MM.1S (cell line): ENCODE measurements around the gene HECTD4.

Experiments used
- DNase-seq: peaks from one replicate; pipeline ENCODE4 v3.0.0-alpha.2; 2015
- H2AFZ ChIP-seq: fragments of 300-600 bp; sonication (generic); 2 replicates; pipeline ENCODE4 v1.6.0; 2016; ENCODE audit warnings: antibody characterized with exemption, low read length
- H3F3A ChIP-seq: fragments of 300-600 bp; sonication (generic); 2 replicates; pipeline ENCODE4 v1.6.1; 2016; ENCODE audit warnings: mild to moderate bottlenecking, antibody characterized with exemption, low read length, moderate library complexity, mixed read lengths; ENCODE audit not compliant: insufficient read depth
- H3K27ac ChIP-seq: fragments of 300-600 bp; sonication (generic); 2 replicates; pipeline ENCODE4 v1.5.1; 2016; ENCODE audit warnings: mild to moderate bottlenecking, low read length
- H3K27me3 ChIP-seq: fragments of 300-600 bp; sonication (generic); replicated peaks from 2 replicates; pipeline ENCODE4 v1.6.0; 2016; ENCODE audit warnings: low read length; ENCODE audit not compliant: insufficient read depth
- H3K36me3 ChIP-seq: fragments of 300-600 bp; sonication (generic); replicated peaks from 2 replicates; pipeline ENCODE4 v1.6.1; 2016; ENCODE audit warnings: mild to moderate bottlenecking, low read length, mixed read lengths; ENCODE audit not compliant: insufficient read depth
- H3K4me1 ChIP-seq: fragments of 300-600 bp; sonication (generic); 2 replicates; pipeline ENCODE4 v1.6.1; 2016; ENCODE audit warnings: low read length, mixed read lengths
- H3K4me2 ChIP-seq: fragments of 300-600 bp; sonication (generic); 2 replicates; pipeline ENCODE4 v1.6.0; 2016; ENCODE audit warnings: low read depth, low read length
- H3K4me3 ChIP-seq: fragments of 300-600 bp; sonication (generic); 2 replicates; pipeline ENCODE4 v1.5.1; 2016; ENCODE audit warnings: low read length, mixed read lengths
- H3K79me2 ChIP-seq: fragments of 300-600 bp; sonication (generic); 2 replicates; pipeline ENCODE4 v1.6.1; 2016; ENCODE audit warnings: mixed run types, low read length, mixed read lengths
- H3K9ac ChIP-seq: fragments of 300-600 bp; sonication (generic); 2 replicates; pipeline ENCODE4 v1.6.1; 2016; ENCODE audit warnings: low read length, mixed read lengths
- H3K9me2 ChIP-seq: fragments of 300-600 bp; sonication (generic); replicated peaks from 2 replicates; pipeline ENCODE4 v1.6.1; 2016; ENCODE audit warnings: mild to moderate bottlenecking, low read length, mixed read lengths; ENCODE audit not compliant: insufficient read depth
- H3K9me3 ChIP-seq: fragments of 300-600 bp; sonication (generic); replicated peaks from 2 replicates; pipeline ENCODE4 v1.6.1; 2016; ENCODE audit warnings: mild to moderate bottlenecking, low read length, mixed read lengths; ENCODE audit not compliant: insufficient read depth
- H4K20me1 ChIP-seq: fragments of 300-600 bp; sonication (generic); 2 replicates; pipeline ENCODE4 v1.6.1; 2016; ENCODE audit warnings: mild to moderate bottlenecking, low read length, moderate library complexity, mixed read lengths; ENCODE audit not compliant: insufficient read depth
- CTCF ChIP-seq: fragments of 300-600 bp; sonication (generic); IDR thresholded peaks from 2 replicates; pipeline ENCODE4 v1.5.1; 2016; ENCODE audit warnings: antibody characterized with exemption, low read length, mixed read lengths
- EZH2 ChIP-seq: fragments of 300-600 bp; sonication (generic); optimal IDR thresholded peaks from 2 replicates; pipeline ENCODE3; 2017; ENCODE audit warnings: low read depth, mild to moderate bottlenecking, antibody characterized with exemption, low read length, mixed read lengths
- EZH2phosphoT487 ChIP-seq: fragments of 300-600 bp; sonication (generic); IDR thresholded peaks from 2 replicates; pipeline ENCODE4 v1.6.1; 2018; ENCODE audit warnings: antibody characterized with exemption, low read length

Gene HECTD4

GRCh38 chr12:112121780-112122565, 260.3 kb downstream of the HECTD4 start:
- H3K4me1 ChIP-seq: no peaks in the 10 kb centered on the region; the same call in 1 of the 2 replicates
- H3K27ac ChIP-seq: no peak overlapping the region
- H3F3A ChIP-seq: no peaks in the 10 kb centered on the region
- H3K27me3 ChIP-seq: no peaks in the 10 kb centered on the region
- no peaks in the 10 kb centered on the region for H3K9me2 ChIP-seq
- H4K20me1 ChIP-seq: no peaks in the 10 kb centered on the region
- DNase-seq: no peak
- H3K9ac ChIP-seq: no peak overlapping the region
- H3K4me2 ChIP-seq: no peak overlapping the region
- H3K9me3 ChIP-seq: no peaks in the 10 kb centered on the region
- H2AFZ ChIP-seq: no peak overlapping the region
- H3K36me3 ChIP-seq: no peaks in the 10 kb centered on the region
- H3K4me3 ChIP-seq: no peak overlapping the region
- H3K79me2 ChIP-seq: peaks cover 8% of the 10 kb centered on the region
- TF ChIP-seq EZH2phosphoT487 (no peak), EZH2 (no peak), CTCF (no peak)

GRCh38 chr12:112117685-112118084, 264.5 kb downstream of the HECTD4 start:
- Histone ChIP-seq H3F3A (no peaks in the 10 kb centered on the region), H3K4me3 (no peak overlapping the region), H3K27ac (no peak overlapping the region), H2AFZ (no peak overlapping the region), H3K9me2 (no peaks in the 10 kb centered on the region), H3K4me2 (no peak overlapping the region), H3K9ac (no peak overlapping the region), H4K20me1 (no peaks in the 10 kb centered on the region), H3K9me3 (no peaks in the 10 kb centered on the region), H3K27me3 (no peaks in the 10 kb centered on the region), H3K36me3 (no peaks in the 10 kb centered on the region), H3K4me1 (no peaks in the 10 kb centered on the region; the same call in 1 of the 2 replicates), H3K79me2 (no peaks in the 10 kb centered on the region)
- no peak for TF ChIP-seq EZH2phosphoT487
- no peak for TF ChIP-seq CTCF
- TF ChIP-seq EZH2: no peak
- DNase-seq: no peak

GRCh38 chr12:112116232-112117060, 265.8 kb downstream of the HECTD4 start:
- no peaks in the 10 kb centered on the region; the same call in 1 of the 2 replicates for H3K4me1 ChIP-seq
- no peak overlapping the region for H3K27ac ChIP-seq
- H3K4me3 ChIP-seq: no peak overlapping the region
- H4K20me1 ChIP-seq: no peaks in the 10 kb centered on the region
- peak overlapping the region; percentile 82 for H2AFZ ChIP-seq
- no peaks in the 10 kb centered on the region for H3K79me2 ChIP-seq
- no peaks in the 10 kb centered on the region for H3K9me2 ChIP-seq
- H3K36me3 ChIP-seq: no peaks in the 10 kb centered on the region
- H3K9me3 ChIP-seq: no peaks in the 10 kb centered on the region
- H3F3A ChIP-seq: no peaks in the 10 kb centered on the region
- H3K4me2 ChIP-seq: peak overlapping the region; percentile 43; the same call in 1 of the 2 replicates
- no peak overlapping the region for H3K9ac ChIP-seq
- TF ChIP-seq EZH2: no peak
- peak; percentile 38 for DNase-seq
- H3K27me3 ChIP-seq: no peaks in the 10 kb centered on the region
